Caco-2 (cell line): ENCODE measurements around the gene C18orf63. TPM values are rescaled to one million over a fixed set of nuclear protein-coding genes. Genes with fewer than 3 reads are reported as not detected.
"Not testable (repeated sequence)": the region's sequence is repeated elsewhere in the genome, so short reads cannot be mapped to it uniquely, and the experiment has no call there.

ENCODE experiments used
- BruUV-seq: library from RNA; stranded (reverse); fragments of 400-500 nt; replicated peaks from 2 replicates; lab custom pipeline; 2021; lab: Mats Ljungman, UMichigan
- CTCF ChIA-PET: fragments of 300-600 bp; sonication (Branson Sonifier 250); formaldehyde crosslinking; loops from one replicate; lab custom pipeline; 2022; ENCODE audit warnings: antibody characterized with exemption; lab: Charles Lee
- POLR2A ChIA-PET: fragments of 300-600 bp; sonication (Branson Sonifier 250); formaldehyde crosslinking; loops from one replicate; lab custom pipeline; 2022; ENCODE audit warnings: antibody characterized with exemption; lab: Charles Lee
- DNase-seq, 2 experiments: peaks; one replicate each; pipeline versions ENCODE4 v3.0.0 to v3.0.0-alpha.2; 2020 to 2022
- H3K27me3 ChIP-seq: replicated peaks from 2 replicates; pipeline ENCODE4 v1.6.0; 2011; ENCODE audit warnings: low read length; ENCODE audit not compliant: control insufficient read depth, insufficient read depth
- H3K36me3 ChIP-seq: 2 replicates; pipeline ENCODE4 v1.5.1; 2011; ENCODE audit warnings: low read length; ENCODE audit not compliant: control insufficient read depth, insufficient read depth
- H3K4me1 ChIP-seq: fragments of 250-450 bp; sonication (Bioruptor Pico); 2 replicates; pipeline ENCODE4 v1.5.1; 2020; ENCODE audit warnings: mild to moderate bottlenecking
- H3K4me3 ChIP-seq: 2 replicates; pipeline ENCODE4 v1.5.1; 2011; ENCODE audit warnings: low read depth, mild to moderate bottlenecking, control low read depth, low read length
- H3K9me3 ChIP-seq: fragments of 250-450 bp; sonication (Bioruptor Pico); 2 replicates; pipeline ENCODE4 v1.5.1; 2020; ENCODE audit warnings: mild to moderate bottlenecking, moderate library complexity
- H3K27ac Mint-ChIP-seq: one replicate; pipeline ENCODE4 v1.8.0; 2022; ENCODE audit warnings: mixed read lengths; ENCODE audit not compliant: unreplicated experiment
- H3K27me3 Mint-ChIP-seq: one replicate; pipeline ENCODE4 v1.8.0; 2022; ENCODE audit warnings: mixed read lengths; ENCODE audit not compliant: insufficient read depth, unreplicated experiment
- H3K36me3 Mint-ChIP-seq: one replicate; pipeline ENCODE4 v1.8.0; 2022; ENCODE audit warnings: mild to moderate bottlenecking, mixed read lengths; ENCODE audit not compliant: insufficient read depth, unreplicated experiment
- H3K4me1 Mint-ChIP-seq: one replicate; pipeline ENCODE4 v1.8.0; 2022; ENCODE audit warnings: low read depth, mixed read lengths; ENCODE audit not compliant: unreplicated experiment
- H3K4me3 Mint-ChIP-seq: one replicate; pipeline ENCODE4 v1.8.0; 2022; ENCODE audit warnings: mild to moderate bottlenecking, moderate library complexity, mixed read lengths; ENCODE audit not compliant: unreplicated experiment
- H3K9me3 Mint-ChIP-seq: one replicate; pipeline ENCODE4 v1.8.0; 2022; ENCODE audit warnings: mixed read lengths; ENCODE audit not compliant: unreplicated experiment
- intact Hi-C: fragments of 100-400 bp; cut with micrococcal nuclease; formaldehyde crosslinking; loops from one replicate; pipeline ENCODE4 v1.10.0; 2022; ENCODE audit not compliant: unreplicated experiment
- total RNA-seq: library from RNA; stranded (reverse); gene quantifications from 2 replicates; pipeline ENCODE4 v1.2.3, GENCODE V29; 2022
- TF ChIP-seq, protein P1 (sequence below), 2 experiments: fragments of 200-600 bp in 1 of 2; IDR thresholded peaks; 1 replicate in 1 of 2; 2 replicates in 1 of 2; pipeline versions ENCODE4 v1.5.1 to v1.8.0; 2011 to 2022; ENCODE audit warnings: antibody characterized with exemption in 1 of 2, control low read depth in 1 of 2, inconsistent platforms in 1 of 2, low read depth in 1 of 2, low read length in 1 of 2, mild to moderate bottlenecking in 1 of 2, moderate library complexity in 1 of 2; ENCODE audit not compliant: insufficient read depth in 1 of 2, severe bottlenecking in 1 of 2, unreplicated experiment in 1 of 2

C18orf63 gene
- total RNA-seq, 1 experiment from 2014 or later, result not detected

DNA sequence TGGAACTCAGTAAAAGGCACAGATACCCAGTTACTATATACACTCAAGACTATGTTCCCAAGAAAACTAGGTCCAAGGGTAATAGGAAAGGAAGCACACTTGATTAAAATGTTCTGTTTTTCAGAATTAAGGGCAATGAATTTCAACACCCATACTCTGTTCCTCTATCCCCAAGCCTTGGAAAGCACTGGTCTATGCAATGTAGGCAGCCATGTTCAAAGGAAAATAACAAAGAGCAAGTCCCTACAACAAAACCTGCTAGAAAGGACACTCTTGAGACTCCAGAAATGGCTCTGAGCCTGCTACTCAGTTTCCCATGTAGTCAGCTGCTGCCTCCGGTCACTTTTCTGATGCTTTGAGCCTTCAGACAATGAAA lies 30.7 kb upstream of the C18orf63 start:
- no peaks in the 10 kb centered on the region for H3K9me3 Mint-ChIP-seq
- no peaks in the 10 kb centered on the region; the same call in 1 of the 2 replicates for H3K36me3 ChIP-seq
- H3K4me1 ChIP-seq, result peaks cover 29% of the 10 kb centered on the region
- intact Hi-C loops, result no loop called here
- no peak overlapping the region for H3K4me3 Mint-ChIP-seq
- H3K36me3 Mint-ChIP-seq, result peaks cover 26% of the 10 kb centered on the region
- H3K9me3 ChIP-seq, result no peaks in the 10 kb centered on the region
- TF ChIP-seq, protein P1, sequence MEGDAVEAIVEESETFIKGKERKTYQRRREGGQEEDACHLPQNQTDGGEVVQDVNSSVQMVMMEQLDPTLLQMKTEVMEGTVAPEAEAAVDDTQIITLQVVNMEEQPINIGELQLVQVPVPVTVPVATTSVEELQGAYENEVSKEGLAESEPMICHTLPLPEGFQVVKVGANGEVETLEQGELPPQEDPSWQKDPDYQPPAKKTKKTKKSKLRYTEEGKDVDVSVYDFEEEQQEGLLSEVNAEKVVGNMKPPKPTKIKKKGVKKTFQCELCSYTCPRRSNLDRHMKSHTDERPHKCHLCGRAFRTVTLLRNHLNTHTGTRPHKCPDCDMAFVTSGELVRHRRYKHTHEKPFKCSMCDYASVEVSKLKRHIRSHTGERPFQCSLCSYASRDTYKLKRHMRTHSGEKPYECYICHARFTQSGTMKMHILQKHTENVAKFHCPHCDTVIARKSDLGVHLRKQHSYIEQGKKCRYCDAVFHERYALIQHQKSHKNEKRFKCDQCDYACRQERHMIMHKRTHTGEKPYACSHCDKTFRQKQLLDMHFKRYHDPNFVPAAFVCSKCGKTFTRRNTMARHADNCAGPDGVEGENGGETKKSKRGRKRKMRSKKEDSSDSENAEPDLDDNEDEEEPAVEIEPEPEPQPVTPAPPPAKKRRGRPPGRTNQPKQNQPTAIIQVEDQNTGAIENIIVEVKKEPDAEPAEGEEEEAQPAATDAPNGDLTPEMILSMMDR (IDR thresholded peaks at IDR 0.05; ENCODE audit: insufficient read depth in 1 of 2, low read depth in 1 of 2, low read length in 1 of 2, severe bottlenecking in 1 of 2, unreplicated experiment in 1 of 2), result no peak
- POLR2A ChIA-PET, result no interaction called here
- H3K27me3 Mint-ChIP-seq, result no peaks in the 10 kb centered on the region
- DNase-seq, result no peak
- H3K4me1 Mint-ChIP-seq, result peaks cover 40% of the 10 kb centered on the region
- no peak overlapping the region for H3K27ac Mint-ChIP-seq
- no peaks in the 10 kb centered on the region for H3K27me3 ChIP-seq
- no TSS peak for BruUV-seq
- no peak overlapping the region for H3K4me3 ChIP-seq
- CTCF ChIA-PET, result no interaction called here

- CTCF ChIA-PET, result not testable (repeated sequence)
Observed at GRCh38 chr18:74285583-74285982, 30.1 kb upstream of the C18orf63 start.

DNA sequence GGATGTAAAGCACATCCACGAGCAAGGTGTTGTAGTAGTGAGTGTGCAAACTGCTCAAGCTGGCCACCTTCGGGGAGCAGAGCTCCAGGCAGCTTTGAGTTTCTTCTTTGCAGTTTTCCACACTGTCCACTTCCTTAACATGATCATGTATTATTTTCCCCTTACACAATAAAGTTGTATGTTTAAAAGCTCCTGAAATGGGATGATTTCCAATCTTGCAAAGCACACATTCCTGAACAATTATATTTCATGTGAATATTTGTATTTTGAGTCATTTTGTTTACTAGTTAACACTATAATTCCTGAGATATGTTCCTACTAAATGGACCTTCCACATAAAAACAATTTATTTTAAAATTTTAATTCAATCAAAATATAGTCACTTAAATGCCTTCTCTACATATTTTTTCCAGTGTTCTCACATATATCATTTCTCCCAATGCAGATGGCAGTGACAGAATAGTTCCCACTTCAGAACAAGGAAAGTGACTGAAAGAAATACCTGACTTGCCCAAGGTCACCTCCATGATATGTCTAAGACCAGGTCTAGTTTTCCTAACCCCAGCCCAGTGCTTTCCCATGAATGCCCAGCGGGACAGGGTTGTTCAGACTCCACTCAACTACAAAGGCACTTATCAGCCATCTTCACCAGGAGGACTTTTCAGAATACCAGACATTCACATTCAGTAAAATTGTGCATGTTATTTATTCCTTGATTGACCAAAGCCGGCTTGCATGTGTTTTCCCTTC lies 29.4 kb upstream of the C18orf63 start:
- DNase-seq, result no peak
- H3K9me3 ChIP-seq, result no peaks in the 10 kb centered on the region
- ChIA-PET POLR2A (no interaction called here), CTCF (no interaction called here)
- peaks cover 33% of the 10 kb centered on the region for H3K4me1 Mint-ChIP-seq
- BruUV-seq, result no TSS peak
- no peak overlapping the region for H3K4me3 ChIP-seq
- H3K27me3 Mint-ChIP-seq, result no peaks in the 10 kb centered on the region
- H3K27me3 ChIP-seq, result no peaks in the 10 kb centered on the region
- no peak overlapping the region for H3K4me3 Mint-ChIP-seq
- H3K27ac Mint-ChIP-seq, result no peak overlapping the region
- TF ChIP-seq, protein P1 (IDR thresholded peaks at IDR 0.05; ENCODE audit: insufficient read depth in 1 of 2, low read depth in 1 of 2, low read length in 1 of 2, severe bottlenecking in 1 of 2, unreplicated experiment in 1 of 2), result no peak
- intact Hi-C loops, result no loop called here
- peaks cover 25% of the 10 kb centered on the region for H3K36me3 Mint-ChIP-seq
- H3K36me3 ChIP-seq, result no peaks in the 10 kb centered on the region; the same call in 1 of the 2 replicates
- no peaks in the 10 kb centered on the region for H3K9me3 Mint-ChIP-seq
- peaks cover 29% of the 10 kb centered on the region for H3K4me1 ChIP-seq

More at GRCh38 chr18:74285583-74285982, 30.1 kb upstream of the C18orf63 start:
- H3K36me3 ChIP-seq, intact Hi-C loops, H3K27me3 ChIP-seq, H3K9me3 Mint-ChIP-seq, POLR2A ChIA-PET, H3K27me3 Mint-ChIP-seq, H3K4me3 Mint-ChIP-seq, DNase-seq, H3K4me3 ChIP-seq, BruUV-seq, H3K27ac Mint-ChIP-seq, H3K9me3 ChIP-seq: not testable (repeated sequence)
- H3K4me1 ChIP-seq, result peaks cover 29% of the 10 kb centered on the region
- Mint-ChIP-seq H3K4me1 (peaks cover 40% of the 10 kb centered on the region), H3K36me3 (peaks cover 26% of the 10 kb centered on the region)
